ENCODE results near the gene PDXP. TPM values are rescaled to one million over a fixed set of nuclear protein-coding genes. Genes with fewer than 3 reads are reported as not detected.

The PDXP gene
- total and polyA plus RNA-seq, 2 donors (not counting 1 experiment from before 2014, with no cell fraction given) = 4.0 to 7.9 TPM

GRCh38 chr22:37643225-37643847, 15.2 kb upstream of the PDXP start:
- H3K36me3 ChIP-seq (ENCODE audit: control insufficient read depth, insufficient read depth, low read length) = peaks cover 4% of the 10 kb centered on the region
- H3K4me3 ChIP-seq (replicated peaks in 1 of 4; ENCODE audit: control extremely low read depth in 1 of 4, insufficient read depth in 1 of 4, low read depth in 3 of 4, low read length in 4 of 4) = no peak overlapping the region
- H3K9me3 ChIP-seq (ENCODE audit: control insufficient read depth, insufficient read depth, low read depth, low read length) = no peaks in the 10 kb centered on the region
- TF ChIP-seq CTCF (conservative IDR thresholded peaks at IDR 0.05 in 1 of 2, IDR thresholded peaks at IDR 0.05 in 1 of 2; ENCODE audit: low read depth in 1 of 2, low read length in 2 of 2) = peak; percentile 72 to 94
- TF ChIP-seq EZH2 (IDR thresholded peaks at IDR 0.05; ENCODE audit: low read length, missing control alignments) = no peak
- no peak overlapping the region for H3K27ac ChIP-seq (ENCODE audit: insufficient read depth, low read length)
- no peaks in the 10 kb centered on the region for H4K20me1 ChIP-seq (ENCODE audit: control insufficient read depth, extremely low read depth, insufficient read depth, low read length)
- no peak overlapping the region for H2AFZ ChIP-seq (ENCODE audit: low read length)
- no peak overlapping the region for H3K9ac ChIP-seq (ENCODE audit: insufficient read depth, low read length)
- no peak overlapping the region for H3K4me2 ChIP-seq (ENCODE audit: extremely low read depth, insufficient read depth, low read length)
- H3K27me3 ChIP-seq (ENCODE audit: control insufficient read depth, insufficient read depth, low read length) = no peaks in the 10 kb centered on the region
- peaks cover 12% of the 10 kb centered on the region for H3K4me1 ChIP-seq (ENCODE audit: control insufficient read depth, extremely low read depth, insufficient read depth, low read length)
- peak; percentile 29 to 72 for DNase-seq (ENCODE audit: low read depth in 2 of 2)
- no peaks in the 10 kb centered on the region for H3K79me2 ChIP-seq (ENCODE audit: control insufficient read depth, insufficient read depth, low read length)

DNA sequence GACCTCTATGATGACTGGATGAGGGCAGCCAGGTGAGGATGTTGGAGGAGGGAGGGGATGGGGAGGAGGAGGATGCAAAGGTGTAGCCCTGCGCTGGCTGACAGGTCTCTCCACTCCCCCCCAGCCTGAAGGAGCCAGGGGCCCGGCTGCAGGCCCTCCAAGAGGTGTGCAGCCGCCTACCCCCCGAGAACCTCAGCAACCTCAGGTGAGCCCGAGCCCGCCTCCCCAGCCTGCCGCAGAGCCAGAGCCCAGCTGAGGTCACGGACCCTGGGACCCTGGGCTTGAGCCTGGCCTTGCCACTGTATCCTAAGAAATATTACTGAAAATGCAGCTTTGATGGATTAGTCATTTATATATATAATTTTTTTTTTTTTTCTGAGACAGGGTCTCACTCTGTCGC, 11.2 kb upstream of the PDXP start:
- Histone ChIP-seq H3K27ac (ENCODE audit: insufficient read depth, low read length) (no peak overlapping the region), H3K36me3 (ENCODE audit: control insufficient read depth, insufficient read depth, low read length) (peaks cover 4% of the 10 kb centered on the region), H3K9ac (ENCODE audit: insufficient read depth, low read length) (no peak overlapping the region), H2AFZ (ENCODE audit: low read length) (no peak overlapping the region), H3K9me3 (ENCODE audit: control insufficient read depth, insufficient read depth, low read depth, low read length) (no peaks in the 10 kb centered on the region), H3K4me1 (ENCODE audit: control insufficient read depth, extremely low read depth, insufficient read depth, low read length) (no peaks in the 10 kb centered on the region), H4K20me1 (ENCODE audit: control insufficient read depth, extremely low read depth, insufficient read depth, low read length) (no peaks in the 10 kb centered on the region), H3K4me3 (replicated peaks in 1 of 4; ENCODE audit: control extremely low read depth in 1 of 4, insufficient read depth in 1 of 4, low read depth in 3 of 4, low read length in 4 of 4) (no peak overlapping the region), H3K79me2 (ENCODE audit: control insufficient read depth, insufficient read depth, low read length) (no peaks in the 10 kb centered on the region), H3K4me2 (ENCODE audit: extremely low read depth, insufficient read depth, low read length) (no peak overlapping the region), H3K27me3 (ENCODE audit: control insufficient read depth, insufficient read depth, low read length) (no peaks in the 10 kb centered on the region)
- DNase-seq (ENCODE audit: low read depth in 2 of 2) = no peak
- TF ChIP-seq EZH2 (IDR thresholded peaks at IDR 0.05; ENCODE audit: low read length, missing control alignments) (no peak), CTCF (conservative IDR thresholded peaks at IDR 0.05 in 1 of 2, IDR thresholded peaks at IDR 0.05 in 1 of 2; ENCODE audit: low read depth in 1 of 2, low read length in 2 of 2) (no peak)

DNA sequence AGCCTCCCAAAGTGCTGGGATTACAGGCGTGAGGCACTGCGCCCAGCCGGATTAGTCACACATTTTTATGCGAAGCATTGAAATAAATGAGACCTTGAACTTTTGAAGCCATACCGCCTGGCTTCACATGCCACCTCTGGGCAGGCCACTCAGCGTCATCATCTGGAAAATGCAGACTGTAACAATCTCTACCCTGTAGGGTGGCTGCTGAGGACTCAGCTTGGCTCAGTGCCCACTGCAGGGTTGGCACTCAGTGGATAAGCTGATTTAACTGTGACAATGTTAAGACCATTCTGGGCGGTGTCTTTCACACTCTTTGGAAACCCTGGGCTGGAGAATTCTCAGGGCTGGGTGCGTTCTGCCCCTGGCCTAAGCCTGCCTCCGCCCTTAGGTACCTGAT, 10.6 kb upstream of the PDXP start:
- no peak overlapping the region for H3K9ac ChIP-seq (ENCODE audit: insufficient read depth, low read length)
- H3K9me3 ChIP-seq (ENCODE audit: control insufficient read depth, insufficient read depth, low read depth, low read length) = no peaks in the 10 kb centered on the region
- DNase-seq (ENCODE audit: low read depth in 2 of 2) = peak in 1 of 2 donors; percentile 80
- H3K4me2 ChIP-seq (ENCODE audit: extremely low read depth, insufficient read depth, low read length) = no peak overlapping the region
- no peak overlapping the region for H3K27ac ChIP-seq (ENCODE audit: insufficient read depth, low read length)
- H4K20me1 ChIP-seq (ENCODE audit: control insufficient read depth, extremely low read depth, insufficient read depth, low read length) = no peaks in the 10 kb centered on the region
- peaks cover 4% of the 10 kb centered on the region for H3K36me3 ChIP-seq (ENCODE audit: control insufficient read depth, insufficient read depth, low read length)
- no peaks in the 10 kb centered on the region for H3K79me2 ChIP-seq (ENCODE audit: control insufficient read depth, insufficient read depth, low read length)
- H3K4me3 ChIP-seq (replicated peaks in 1 of 4; ENCODE audit: control extremely low read depth in 1 of 4, insufficient read depth in 1 of 4, low read depth in 3 of 4, low read length in 4 of 4) = no peak overlapping the region
- no peaks in the 10 kb centered on the region for H3K27me3 ChIP-seq (ENCODE audit: control insufficient read depth, insufficient read depth, low read length)
- no peaks in the 10 kb centered on the region for H3K4me1 ChIP-seq (ENCODE audit: control insufficient read depth, extremely low read depth, insufficient read depth, low read length)
- TF ChIP-seq CTCF (conservative IDR thresholded peaks at IDR 0.05 in 1 of 2, IDR thresholded peaks at IDR 0.05 in 1 of 2; ENCODE audit: low read depth in 1 of 2, low read length in 2 of 2) (no peak), EZH2 (IDR thresholded peaks at IDR 0.05; ENCODE audit: low read length, missing control alignments) (no peak)
- H2AFZ ChIP-seq (ENCODE audit: low read length) = no peak overlapping the region
